Subcutaneous adipose tissue (tissue), 4 donors: ENCODE data around the gene CAPN15. TPM values are rescaled to one million over a fixed set of nuclear protein-coding genes. Genes with fewer than 3 reads are reported as not detected.

Experiments
- total RNA-seq, 4 donors: library from RNA; depleted of rRNA; stranded (reverse); fragments of >200 nt; gene quantifications; one replicate each; pipeline ENCODE4 v1.1.0, GENCODE V29; 2016
- TF ChIP-seq, protein P1 (sequence below): fragments of 450-650 bp; IDR thresholded peaks from one replicate; pipeline ENCODE4 v1.5.1; 2016; ENCODE audit warnings: low read depth, mild to moderate bottlenecking, control low read depth, antibody characterized with exemption, moderate library complexity

The CAPN15 gene
- total RNA-seq, 4 donors from 2014 or later: 7.6 to 30.0 (median 13.3) TPM

DNA sequence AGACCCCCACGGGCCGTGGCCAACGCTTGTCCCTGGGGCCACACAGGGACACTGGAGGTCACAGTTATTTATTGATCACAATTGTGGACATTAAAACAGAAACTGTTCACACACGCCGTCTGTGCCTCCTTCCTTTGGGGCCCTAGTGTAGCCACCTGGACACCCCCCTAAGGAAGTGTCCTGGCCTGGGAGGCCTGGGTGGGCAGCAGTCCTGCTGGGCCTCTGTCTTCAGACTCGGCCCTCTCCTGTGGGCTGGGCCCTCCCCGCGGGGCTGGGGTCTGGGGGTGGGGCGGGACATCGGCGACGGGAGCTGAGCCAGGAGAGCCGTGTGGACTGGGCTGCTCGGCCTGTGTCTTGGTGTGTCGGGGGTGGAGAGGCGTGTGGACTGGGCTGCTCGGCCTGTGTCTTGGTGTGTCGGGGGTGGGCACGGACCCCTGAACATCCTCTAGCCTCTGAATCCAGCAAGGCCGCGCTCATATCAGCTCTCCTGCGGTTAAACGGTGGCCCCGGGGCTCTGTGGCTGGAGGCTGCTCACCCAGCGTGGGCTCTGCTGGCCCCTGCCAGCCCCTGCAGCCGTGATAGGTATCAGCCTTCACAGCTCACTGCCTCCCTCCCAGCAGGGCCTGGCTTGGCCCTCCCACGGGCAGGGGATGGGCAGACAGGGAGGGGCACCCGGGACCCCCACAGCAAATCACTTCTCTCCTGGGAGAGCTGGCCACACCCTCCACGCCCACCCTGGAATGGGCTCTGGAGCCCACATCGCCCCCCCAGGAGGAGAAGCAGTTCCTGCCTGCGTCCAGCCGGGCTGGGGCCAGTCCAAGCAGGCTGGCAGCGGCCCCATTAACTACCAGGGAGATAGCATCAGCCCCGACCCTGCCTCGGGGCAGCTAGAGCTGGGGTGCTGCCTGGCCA lies 38.2 kb downstream of the CAPN15 start:
- TF ChIP-seq, protein P1, sequence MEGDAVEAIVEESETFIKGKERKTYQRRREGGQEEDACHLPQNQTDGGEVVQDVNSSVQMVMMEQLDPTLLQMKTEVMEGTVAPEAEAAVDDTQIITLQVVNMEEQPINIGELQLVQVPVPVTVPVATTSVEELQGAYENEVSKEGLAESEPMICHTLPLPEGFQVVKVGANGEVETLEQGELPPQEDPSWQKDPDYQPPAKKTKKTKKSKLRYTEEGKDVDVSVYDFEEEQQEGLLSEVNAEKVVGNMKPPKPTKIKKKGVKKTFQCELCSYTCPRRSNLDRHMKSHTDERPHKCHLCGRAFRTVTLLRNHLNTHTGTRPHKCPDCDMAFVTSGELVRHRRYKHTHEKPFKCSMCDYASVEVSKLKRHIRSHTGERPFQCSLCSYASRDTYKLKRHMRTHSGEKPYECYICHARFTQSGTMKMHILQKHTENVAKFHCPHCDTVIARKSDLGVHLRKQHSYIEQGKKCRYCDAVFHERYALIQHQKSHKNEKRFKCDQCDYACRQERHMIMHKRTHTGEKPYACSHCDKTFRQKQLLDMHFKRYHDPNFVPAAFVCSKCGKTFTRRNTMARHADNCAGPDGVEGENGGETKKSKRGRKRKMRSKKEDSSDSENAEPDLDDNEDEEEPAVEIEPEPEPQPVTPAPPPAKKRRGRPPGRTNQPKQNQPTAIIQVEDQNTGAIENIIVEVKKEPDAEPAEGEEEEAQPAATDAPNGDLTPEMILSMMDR: no peak

DNA sequence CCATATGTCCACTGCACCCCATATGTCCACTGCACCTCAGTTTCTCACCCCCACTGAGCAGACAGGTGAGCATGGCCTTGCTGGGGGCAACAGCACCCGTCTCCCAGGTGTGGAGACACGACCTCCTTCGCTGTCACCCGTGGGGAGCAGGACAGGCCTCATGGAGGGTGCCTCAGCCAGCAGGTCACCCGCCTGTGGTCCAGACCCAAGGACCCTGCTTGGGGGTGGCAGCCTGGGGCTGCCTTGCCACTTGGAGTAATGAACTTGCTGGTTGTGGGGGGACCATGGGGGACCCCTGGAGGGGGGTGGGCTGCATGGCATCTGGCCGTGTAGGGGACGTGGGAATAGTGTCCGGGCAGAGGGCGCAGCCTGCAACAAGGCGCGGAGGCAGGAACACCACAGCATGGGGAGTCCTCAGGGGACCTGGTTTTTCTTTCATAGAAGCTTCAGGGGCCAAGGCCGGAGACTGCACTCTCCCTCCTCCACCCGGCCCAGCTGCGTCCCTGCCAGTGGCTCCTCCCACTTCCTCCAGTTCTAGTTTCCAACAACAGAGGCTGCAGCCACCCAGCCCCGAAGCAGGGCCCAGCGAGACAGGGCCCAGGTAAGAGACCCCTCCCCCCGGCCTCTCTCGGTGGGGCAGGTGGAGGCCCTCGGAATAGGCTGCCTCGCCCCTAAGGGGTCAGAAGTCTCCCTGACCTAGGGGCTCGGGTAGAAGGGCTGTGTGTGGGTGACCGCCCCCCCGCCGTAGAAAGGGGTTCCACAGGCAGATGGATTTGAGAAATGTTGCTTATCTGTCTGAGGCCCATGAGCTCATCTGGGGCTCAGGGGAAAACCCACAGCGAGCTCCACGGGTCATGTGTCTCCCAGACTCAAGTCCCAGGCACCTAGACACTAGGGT lies 39.2 kb downstream of the CAPN15 start, which contains the start of gene NHLRC4:
Gene NHLRC4 (plus strand): TSS at position 531 of the 898 bp plus-strand sequence. CDS start 1,043 bp downstream, outside the sequence.
- TF ChIP-seq, protein P1: no peak

DNA sequence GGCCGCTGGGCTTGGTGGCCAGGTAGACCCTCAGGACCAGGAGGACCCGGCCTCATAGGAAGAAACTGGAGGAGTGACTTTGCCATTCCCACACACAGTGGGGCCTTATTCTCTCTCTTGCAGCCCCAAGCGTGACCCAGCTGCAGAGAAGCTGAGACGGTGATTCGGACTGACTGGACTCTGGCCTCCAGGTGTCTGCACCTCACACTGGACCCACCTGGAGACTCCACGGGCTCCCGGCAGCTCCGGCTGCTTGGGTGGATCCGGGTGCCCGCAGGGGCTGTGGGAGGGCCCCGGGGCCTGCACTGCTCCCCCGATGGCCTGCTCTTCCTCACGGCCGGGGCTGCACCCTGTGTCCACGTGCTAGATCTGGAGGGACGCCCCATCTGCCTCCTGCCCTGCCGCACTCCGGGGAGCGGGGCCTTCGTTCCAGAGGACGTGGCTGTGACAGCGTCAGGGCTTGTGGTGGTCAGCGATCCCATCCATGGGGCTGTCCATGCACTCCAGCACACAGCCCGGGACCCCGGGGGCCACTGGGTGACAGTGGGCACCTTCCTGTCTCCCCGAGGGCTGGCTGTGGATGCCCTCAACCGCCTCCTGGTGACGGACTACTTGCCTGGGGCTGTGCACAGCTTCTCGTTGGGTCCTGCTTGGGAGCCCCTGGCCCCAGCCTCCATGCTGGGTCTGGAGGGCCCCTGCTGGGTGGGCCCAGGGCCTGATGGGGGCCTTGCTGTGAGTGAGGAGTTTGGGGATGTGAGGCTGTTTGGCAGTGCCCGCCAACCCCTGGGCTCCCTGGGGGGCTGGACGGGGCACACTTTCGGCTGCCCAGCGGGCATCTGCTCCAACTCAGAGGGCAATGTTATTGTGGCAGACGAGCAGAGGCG lies 40.1 kb downstream of the CAPN15 start:
- TF ChIP-seq, protein P1: no peak

DNA sequence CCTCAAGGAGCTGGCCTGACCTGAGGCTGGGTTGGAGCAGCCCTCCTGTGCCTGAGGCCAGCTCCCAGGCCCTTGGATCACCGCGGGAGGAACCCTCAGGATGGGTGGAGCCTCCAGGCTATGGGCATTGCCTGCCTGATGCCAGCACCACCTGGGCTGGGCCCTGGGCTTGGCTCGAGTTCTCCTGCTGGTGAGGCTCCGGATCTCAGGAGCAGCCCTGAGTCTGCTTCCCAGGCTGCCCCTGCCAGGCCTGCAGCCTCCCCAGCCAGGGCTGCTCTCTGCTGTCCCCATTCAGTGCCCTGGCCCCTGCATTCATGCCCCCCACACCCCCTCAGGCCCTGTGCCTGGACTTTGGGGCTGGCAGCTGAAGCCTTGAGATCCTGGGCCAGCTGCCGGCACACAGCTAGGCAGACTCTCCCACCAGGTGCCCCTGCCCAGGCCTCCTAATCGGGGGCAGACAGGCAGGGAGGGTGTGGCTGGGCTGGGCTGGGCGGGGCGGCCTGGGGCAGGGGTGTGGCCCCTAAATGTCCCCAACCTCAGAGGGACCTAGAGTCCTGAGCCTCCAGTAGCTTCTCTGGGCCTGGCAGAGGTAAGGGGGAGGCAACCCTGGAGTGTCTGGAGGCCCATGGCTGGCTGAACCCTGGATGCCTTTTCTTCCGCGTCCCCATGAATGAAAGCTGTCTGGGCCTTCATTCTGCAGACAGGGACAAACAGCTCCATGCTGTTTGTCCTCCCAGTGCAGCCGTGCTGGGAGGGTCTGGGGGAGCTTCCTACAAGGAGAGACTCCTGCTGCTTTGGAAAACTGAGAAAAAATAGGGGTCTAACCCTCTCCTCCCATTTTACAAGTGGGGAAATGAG lies 41.1 kb downstream of the CAPN15 start:
- TF ChIP-seq, protein P1: no peak

DNA sequence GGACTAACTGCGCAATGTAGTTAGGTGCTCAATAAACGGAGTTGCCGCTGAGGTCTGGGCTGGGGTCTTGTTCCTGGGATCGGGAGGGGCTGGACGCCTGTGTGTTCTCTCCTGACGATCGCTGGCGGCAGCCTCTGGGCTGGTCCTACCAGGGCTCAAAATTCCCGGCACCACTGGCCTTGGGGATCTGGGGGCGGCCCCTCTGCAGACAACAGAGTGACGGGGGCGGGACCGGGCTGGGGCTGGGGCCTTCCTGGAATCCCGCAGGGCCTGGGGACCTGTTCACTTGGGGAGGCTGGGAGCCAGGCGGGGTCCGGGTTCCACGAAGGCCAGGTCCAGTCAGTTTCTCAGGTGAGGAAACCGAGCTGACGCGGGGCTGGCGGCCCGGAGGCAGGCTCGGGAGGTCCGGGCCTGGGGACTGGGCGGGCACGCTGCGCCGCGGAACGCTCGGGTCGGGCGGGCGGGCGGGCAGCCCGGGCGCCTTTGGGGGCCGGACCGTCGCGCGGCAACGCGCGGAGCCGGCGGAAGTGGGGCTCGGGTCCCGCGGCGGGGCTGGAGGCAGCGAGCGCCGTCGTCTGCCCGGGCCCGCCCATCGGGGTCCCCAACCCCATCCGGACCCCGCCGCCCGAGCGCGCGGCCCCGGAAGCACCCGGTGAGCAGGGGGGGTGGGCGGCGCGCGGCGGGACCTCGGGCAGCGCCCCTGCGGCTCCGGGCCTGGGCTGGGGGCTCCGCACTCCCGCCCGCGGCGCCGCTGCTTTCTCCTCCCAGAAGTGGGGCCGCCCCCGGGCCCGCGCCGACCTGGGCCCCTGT lies 42.1 kb downstream of the CAPN15 start, which contains the start of gene PIGQ:
Gene PIGQ (plus strand): TSS at position 524 of the 810 bp plus-strand sequence. CDS start 4,107 bp downstream, outside the sequence.
- TF ChIP-seq, protein P1: no peak
